Stimulated activated CD8-positive, alpha-beta memory T cell treated with anti-CD3 and anti-CD28 coated beads, Interleukin-4, amount 100 ng/mL, for 4 hours (primary cell): ENCODE measurements around the gene RBP3.
"Not testable (repeated sequence)": the region's sequence is repeated elsewhere in the genome, so short reads cannot be mapped to it uniquely, and the experiment has no call there.

Experiments
- DNase-seq, 2 donors: peaks; one replicate each; pipeline ENCODE4 v3.0.0-alpha.2; 2020; ENCODE audit warnings: low read depth in 2 of 2, low spot score in 1 of 2

The RBP3 gene

DNA sequence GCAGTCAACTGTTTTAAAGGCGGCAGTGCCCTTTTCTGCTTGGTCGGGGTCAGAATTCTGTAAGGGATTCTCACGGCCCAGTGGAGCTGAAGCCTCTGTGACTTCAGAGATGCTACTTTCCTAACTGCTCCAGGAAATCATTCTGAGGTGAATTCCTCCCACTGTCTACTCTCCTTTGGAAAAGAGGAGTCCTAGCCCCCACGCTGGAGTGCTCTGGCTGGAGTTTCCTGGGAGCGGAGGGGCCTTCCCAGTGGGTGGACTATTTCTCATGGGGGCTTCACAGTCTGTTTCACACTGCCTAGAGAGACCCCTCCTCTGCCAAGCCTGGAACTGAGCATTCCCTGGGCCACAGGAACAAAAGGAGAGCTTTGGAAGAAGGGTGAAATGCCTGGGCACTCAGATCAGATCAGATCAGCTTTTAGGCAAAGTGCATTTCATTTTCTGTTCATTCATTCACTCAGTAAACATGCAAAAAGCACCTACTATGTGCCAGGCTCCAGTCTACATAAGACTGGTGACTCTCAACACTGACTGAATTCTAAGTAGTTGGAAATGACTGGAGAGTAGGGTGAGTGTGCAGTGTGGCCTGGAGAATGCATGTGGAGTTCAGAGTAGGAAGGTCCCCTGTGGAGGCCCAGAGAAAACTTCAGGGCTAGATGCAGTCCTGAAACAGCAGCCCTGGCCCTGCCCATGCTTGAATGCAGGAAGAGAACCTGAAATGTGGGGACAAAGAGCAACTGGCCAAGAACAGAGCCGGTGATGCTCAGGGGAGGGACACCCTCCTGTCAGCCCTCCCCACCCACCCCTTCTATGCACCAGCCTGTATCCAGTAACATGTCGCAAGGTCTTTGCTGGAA, 23.7 kb downstream of the RBP3 start:
- DNase-seq: no peak

- no peak for DNase-seq
These were observed 24.6 kb downstream of the RBP3 start for GRCh38 chr10:47372726-47373125.

DNA sequence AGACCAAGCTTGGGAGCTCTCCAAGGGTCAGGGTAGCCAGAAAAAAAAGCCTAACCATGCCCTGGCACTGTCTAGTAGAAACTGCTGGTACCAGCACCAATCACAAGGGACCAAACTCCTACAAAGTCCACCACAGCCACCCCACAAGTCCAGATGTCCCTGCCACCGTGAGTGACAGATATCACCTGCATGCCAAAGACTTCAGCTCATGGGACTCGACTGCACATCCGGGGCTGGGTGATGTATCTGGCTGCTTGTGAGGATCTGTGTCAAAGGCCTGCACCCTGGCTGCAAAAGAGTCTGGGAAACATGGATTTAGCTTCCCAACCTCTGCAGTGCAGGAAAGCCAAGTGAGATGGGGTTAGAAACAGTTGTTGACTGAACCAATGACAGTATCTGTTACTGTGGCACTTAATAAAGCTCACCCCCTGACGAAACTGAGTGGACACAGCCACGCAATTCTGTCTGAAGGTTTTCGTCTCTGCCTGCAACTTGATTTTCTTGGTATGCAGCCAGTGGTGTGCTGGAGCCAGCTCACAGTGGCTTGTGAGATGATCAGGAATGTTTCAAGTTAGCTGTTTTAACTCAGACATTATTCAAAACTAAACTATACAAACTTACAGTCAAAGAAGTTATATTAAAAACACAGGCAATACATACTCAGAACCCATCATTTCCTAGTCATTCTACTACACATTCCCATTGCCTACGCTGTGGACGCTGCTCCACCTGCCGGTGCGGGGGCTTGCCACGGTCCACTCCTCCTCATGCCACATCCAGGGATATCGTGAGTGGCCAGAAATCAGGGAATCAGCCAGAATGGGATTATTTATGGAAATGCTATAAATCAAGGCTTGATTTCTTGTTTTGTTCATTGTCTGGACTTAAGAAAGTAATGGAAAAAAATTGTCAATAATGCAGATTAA, 26.7 kb downstream of the RBP3 start:
- DNase-seq: no peak

GRCh38 chr10:47376522-47377220, 28.5 kb downstream of the RBP3 start:
- DNase-seq: no peak

DNA sequence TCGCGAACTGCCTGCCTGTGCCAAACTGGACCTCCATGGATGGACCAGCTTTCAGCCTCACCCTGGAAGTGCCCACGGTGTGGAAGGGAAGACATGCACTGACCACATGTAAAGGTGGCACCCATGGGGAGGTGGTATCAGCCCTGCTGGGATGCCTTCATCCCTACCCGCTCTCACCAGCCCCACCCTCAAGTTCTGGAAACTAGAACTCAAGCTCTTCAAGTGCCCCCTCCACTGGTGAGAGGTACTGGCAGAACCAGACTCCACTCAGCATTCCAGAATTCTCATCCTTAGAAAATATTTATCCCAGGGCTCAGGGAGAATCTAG, 30.0 kb downstream of the RBP3 start:
- DNase-seq: no peak

GRCh38 chr10:47378606-47379444, 30.7 kb downstream of the RBP3 start:
- DNase-seq: no peak

- no peak for DNase-seq
These were observed 31.3 kb downstream of the RBP3 start for GRCh38 chr10:47379445-47379785.

DNA sequence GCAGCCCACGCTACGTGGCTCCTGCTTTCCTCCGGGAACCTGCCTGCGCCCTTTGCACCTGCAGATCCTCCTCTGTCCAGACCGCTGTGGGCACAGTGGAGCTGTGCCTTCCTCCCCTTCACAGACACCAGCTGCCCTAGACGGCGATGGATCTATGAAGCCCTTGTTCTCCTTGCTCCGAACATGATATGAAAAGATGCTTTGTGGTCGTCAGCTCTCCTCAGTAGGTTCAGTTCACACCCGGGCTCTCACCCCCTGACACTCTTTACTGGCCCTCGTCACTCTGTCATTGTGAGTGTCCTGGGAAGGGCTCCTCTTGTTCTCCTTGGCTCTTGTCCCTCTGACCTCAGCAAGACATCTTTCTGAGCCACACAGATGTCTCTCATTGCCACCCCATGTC, 31.7 kb downstream of the RBP3 start:
- DNase-seq: no peak

DNA sequence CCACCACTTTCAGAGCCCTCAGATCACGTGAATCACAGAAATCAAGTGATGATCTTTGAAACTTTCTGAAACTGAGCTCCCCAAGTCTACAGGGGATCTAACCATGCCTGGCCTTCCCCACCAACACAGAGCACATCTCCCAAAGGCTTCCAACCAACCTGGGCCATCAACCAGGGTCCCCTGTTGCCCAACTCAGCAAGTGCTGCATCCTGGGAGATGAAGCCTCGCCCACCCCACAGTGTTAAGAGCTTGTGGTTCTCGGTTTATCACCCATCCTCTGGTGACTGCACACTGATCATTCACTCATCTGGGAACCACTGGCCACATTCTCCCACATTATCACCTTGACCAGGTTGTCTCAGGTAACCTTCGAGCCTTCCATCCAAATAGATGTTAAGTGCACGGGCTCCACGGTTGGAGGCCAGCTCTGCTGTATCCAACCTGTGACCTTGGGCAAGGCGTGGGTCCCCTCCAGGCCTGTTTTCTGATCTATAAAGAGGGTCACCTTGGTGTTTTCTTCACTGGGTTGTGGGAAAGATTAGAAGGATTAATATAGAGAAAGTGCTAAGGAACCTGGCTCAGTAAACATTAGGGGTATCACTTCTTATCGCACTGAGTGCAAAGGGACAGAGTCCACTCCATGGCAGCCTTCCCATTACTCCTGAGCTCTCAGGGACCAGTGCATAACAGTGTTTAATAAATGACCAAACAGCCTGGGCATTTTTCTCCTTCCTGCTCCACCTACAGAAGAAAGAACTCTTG, 32.4 kb downstream of the RBP3 start:
- DNase-seq: no peak

DNA sequence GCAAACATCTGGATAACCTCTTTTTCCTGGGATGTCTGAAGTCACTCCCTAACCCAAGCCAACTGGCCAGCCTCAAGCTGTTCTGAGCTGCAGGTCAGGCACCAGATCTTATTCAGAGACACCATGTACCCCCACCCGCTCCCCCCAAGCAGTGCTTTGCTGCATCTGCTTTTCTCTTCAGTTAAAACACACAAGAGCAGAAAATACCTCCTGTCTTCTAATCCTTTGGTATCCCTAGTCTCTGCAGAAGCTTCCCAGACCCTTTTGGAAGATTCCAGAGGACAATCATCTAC, 32.9 kb downstream of the RBP3 start:
- DNase-seq: no peak

- DNase-seq: no peak
These were observed 33.5 kb downstream of the RBP3 start for GRCh38 chr10:47381427-47382379.

GRCh38 chr10:47383261-47384147, 35.3 kb downstream of the RBP3 start:
- DNase-seq: no peak

- DNase-seq: peak; percentile 40 to 41
These were observed 36.2 kb downstream of the RBP3 start, which contains the start of gene ZNF488 for GRCh38 chr10:47384148-47384921. TSS of gene ZNF488 (minus strand) at chr10:47384293. CDS start at chr10:47368829, 15,464 bp downstream.

DNA sequence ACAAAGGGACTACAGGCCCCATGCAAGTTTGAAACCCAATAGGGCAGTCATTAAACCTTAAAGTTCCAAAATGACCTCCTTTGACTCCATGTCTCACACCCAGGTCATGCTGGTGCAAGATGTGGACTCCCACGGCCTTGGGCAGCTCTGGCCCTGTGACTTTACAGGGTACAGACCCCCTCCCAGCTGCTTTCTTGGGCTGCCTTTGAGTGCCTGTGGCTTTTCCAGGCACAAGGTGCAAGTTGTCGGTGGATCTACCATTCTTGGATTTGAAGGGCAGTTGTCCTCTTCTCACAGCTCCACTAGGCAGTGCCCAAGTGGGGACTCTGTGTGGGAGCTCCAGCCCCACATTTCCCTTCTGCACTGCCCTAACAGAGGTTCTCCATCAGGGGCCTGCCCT, 37.9 kb downstream of the RBP3 start:
- not testable (repeated sequence) for DNase-seq

DNA sequence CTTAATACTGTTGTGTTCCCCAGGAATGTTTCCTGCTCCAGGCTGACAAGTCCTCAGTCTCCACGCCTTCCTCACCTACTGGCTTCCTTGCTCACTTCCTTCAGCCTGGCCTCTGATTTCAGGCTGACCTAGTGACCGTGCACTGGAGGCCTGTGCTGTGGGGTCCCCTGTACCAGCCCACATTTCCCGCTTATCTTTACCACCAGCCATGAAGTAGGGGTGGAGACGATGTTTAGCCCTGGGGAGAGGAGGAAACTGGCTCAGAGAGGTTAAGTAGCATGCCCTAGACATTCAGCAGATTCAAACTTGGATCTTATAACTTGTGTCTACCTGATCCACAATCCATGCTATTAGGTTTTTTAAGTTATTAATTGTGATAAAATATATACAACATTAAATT, 40.7 kb downstream of the RBP3 start:
- DNase-seq: no peak

DNA sequence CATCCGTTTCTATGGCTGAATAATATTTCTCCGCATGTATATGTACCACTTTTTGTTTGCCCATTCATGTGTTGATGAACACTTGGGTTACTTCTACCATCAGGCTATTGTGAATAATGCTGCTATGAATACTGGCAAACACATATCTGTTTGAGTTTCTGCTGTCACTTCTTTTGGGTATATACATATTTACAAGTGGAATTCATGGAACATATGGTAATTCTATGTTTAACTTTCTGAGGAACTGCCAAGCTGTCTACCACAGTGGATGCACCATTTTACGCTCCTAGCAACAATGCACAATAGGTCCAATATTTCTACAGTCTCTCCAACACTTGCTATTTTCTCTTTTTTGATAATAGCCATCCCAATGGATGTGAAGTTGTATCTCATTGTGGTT, 41.5 kb downstream of the RBP3 start:
- no peak for DNase-seq

DNA sequence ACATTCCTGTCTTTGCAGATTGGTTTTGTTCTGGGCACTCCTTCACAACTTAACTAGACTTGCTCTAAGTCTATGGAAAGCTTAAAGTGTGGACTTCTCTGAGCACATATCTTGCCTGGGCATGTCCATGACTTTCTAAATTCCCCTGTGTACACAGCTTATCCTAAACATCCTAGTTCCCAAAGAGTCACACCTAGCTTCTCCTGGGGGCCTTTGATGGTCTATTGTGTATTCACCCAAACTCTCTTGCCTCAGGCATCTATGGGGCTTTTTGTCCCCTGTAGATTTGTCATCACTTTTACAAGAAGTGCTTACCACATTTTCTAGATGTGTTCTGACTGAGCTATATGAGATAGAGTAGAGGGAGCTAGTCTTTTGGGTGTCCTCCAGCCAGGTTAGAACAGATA, 48.2 kb downstream of the RBP3 start:
- no peak for DNase-seq
